Astrocyte (in vitro differentiated cells and primary cell): ENCODE results near the gene RPL10.

Source experiments
- EZH2 ChIP-seq: IDR thresholded peaks from 2 replicates; pipeline ENCODE4 v1.6.1; 2012; ENCODE audit warnings: mild to moderate bottlenecking, low read length, inconsistent platforms; ENCODE audit not compliant: insufficient read depth
- TF ChIP-seq, protein P1 (sequence below): IDR thresholded peaks from 2 replicates; pipeline ENCODE4 v1.5.1; 2011; ENCODE audit warnings: low read depth, mild to moderate bottlenecking, inconsistent platforms, low read length, moderate library complexity; ENCODE audit not compliant: insufficient read depth

GRCh38 chrX:154348646-154349358 lies 49.4 kb upstream of the RPL10 start:
- no peak for TF ChIP-seq EZH2
- TF ChIP-seq, protein P1, sequence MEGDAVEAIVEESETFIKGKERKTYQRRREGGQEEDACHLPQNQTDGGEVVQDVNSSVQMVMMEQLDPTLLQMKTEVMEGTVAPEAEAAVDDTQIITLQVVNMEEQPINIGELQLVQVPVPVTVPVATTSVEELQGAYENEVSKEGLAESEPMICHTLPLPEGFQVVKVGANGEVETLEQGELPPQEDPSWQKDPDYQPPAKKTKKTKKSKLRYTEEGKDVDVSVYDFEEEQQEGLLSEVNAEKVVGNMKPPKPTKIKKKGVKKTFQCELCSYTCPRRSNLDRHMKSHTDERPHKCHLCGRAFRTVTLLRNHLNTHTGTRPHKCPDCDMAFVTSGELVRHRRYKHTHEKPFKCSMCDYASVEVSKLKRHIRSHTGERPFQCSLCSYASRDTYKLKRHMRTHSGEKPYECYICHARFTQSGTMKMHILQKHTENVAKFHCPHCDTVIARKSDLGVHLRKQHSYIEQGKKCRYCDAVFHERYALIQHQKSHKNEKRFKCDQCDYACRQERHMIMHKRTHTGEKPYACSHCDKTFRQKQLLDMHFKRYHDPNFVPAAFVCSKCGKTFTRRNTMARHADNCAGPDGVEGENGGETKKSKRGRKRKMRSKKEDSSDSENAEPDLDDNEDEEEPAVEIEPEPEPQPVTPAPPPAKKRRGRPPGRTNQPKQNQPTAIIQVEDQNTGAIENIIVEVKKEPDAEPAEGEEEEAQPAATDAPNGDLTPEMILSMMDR: no peak
